GM23338 (cell line): ENCODE measurements around the gene PBXIP1. TPM values are rescaled to one million over a fixed set of nuclear protein-coding genes. Genes with fewer than 3 reads are reported as not detected.

ENCODE experiments used
- ATAC-seq: fragments of 200-7000 bp; cut with Tn5 transposase; 3 replicates; pipeline ENCODE4 v1.9.1; 2020
- DNase-seq: peaks from one replicate; pipeline ENCODE4 v3.0.0-alpha.2; 2015; ENCODE audit warnings: low spot score
- H2AFZ ChIP-seq: fragments of 200-600 bp; sonication (generic); 2 replicates; pipeline ENCODE4 v1.8.0; 2016; ENCODE audit warnings: antibody characterized with exemption, mild to moderate bottlenecking, moderate library complexity
- H3F3A ChIP-seq: fragments of 200-600 bp; sonication (generic); replicated peaks from 2 replicates; pipeline ENCODE4 v1.8.0; 2017; ENCODE audit warnings: antibody characterized with exemption, mixed run types, low read depth
- H3K27ac ChIP-seq: fragments of 200-600 bp; sonication (generic); 2 replicates; pipeline ENCODE4 v1.6.1; 2016; ENCODE audit warnings: low read depth
- H3K27me3 ChIP-seq: fragments of 200-600 bp; sonication (generic); 2 replicates; pipeline ENCODE4 v1.8.0; 2016; ENCODE audit warnings: mild to moderate bottlenecking, mixed run types, moderate library complexity; ENCODE audit not compliant: insufficient read depth
- H3K36me3 ChIP-seq: fragments of 200-600 bp; sonication (generic); 2 replicates; pipeline ENCODE4 v1.8.0; 2016; ENCODE audit warnings: mild to moderate bottlenecking; ENCODE audit not compliant: insufficient read depth
- H3K4me1 ChIP-seq: fragments of 200-600 bp; sonication (generic); 2 replicates; pipeline ENCODE4 v1.8.0; 2016; ENCODE audit warnings: mild to moderate bottlenecking, moderate library complexity; ENCODE audit not compliant: insufficient read depth
- H3K4me2 ChIP-seq: fragments of 200-600 bp; sonication (generic); 2 replicates; pipeline ENCODE4 v1.7.1; 2017; ENCODE audit warnings: mixed run types
- H3K4me3 ChIP-seq: fragments of 200-600 bp; sonication (generic); 2 replicates; pipeline ENCODE4 v1.6.1; 2016; ENCODE audit warnings: mixed run types
- H3K79me2 ChIP-seq: fragments of 200-600 bp; sonication (generic); replicated peaks from 2 replicates; pipeline ENCODE4 v1.8.0; 2017; ENCODE audit warnings: mild to moderate bottlenecking; ENCODE audit not compliant: insufficient read depth
- H3K9me2 ChIP-seq: fragments of 200-600 bp; sonication (generic); 2 replicates; pipeline ENCODE4 v1.8.0; 2017; ENCODE audit not compliant: insufficient read depth
- H4K20me1 ChIP-seq: fragments of 200-600 bp; sonication (generic); replicated peaks from 2 replicates; pipeline ENCODE4 v1.8.0; 2017; ENCODE audit warnings: mild to moderate bottlenecking; ENCODE audit not compliant: insufficient read depth
- H3K27ac Mint-ChIP-seq: 2 replicates; pipeline ENCODE4 v1.8.0; 2020; ENCODE audit warnings: inconsistent platforms, mild to moderate bottlenecking, moderate library complexity, mixed read lengths
- H3K27me3 Mint-ChIP-seq: 3 replicates; pipeline ENCODE4 v1.8.0; 2022; ENCODE audit warnings: low read depth, mild to moderate bottlenecking, moderate library complexity, mixed read lengths, inconsistent platforms; ENCODE audit not compliant: insufficient read depth, poor library complexity
- H3K36me3 Mint-ChIP-seq: 3 replicates; pipeline ENCODE4 v1.8.0; 2021; ENCODE audit warnings: low read depth, mild to moderate bottlenecking, inconsistent platforms, moderate library complexity, mixed read lengths
- H3K4me1 Mint-ChIP-seq: 3 replicates; pipeline ENCODE4 v1.8.0; 2020; ENCODE audit warnings: mild to moderate bottlenecking, inconsistent platforms, mixed read lengths
- H3K4me3 Mint-ChIP-seq: 3 replicates; pipeline ENCODE4 v1.8.0; 2021; ENCODE audit warnings: moderate library complexity, mild to moderate bottlenecking, inconsistent platforms, mixed read lengths
- H3K9me3 Mint-ChIP-seq: 3 replicates; pipeline ENCODE4 v1.8.0; 2020; ENCODE audit warnings: moderate library complexity, mild to moderate bottlenecking, inconsistent platforms, mixed read lengths
- CREB1 ChIP-seq: fragments of 250-450 bp; sonication (Bioruptor Pico); IDR thresholded peaks from 2 replicates; pipeline ENCODE4 v1.5.0; 2020; ENCODE audit warnings: low read depth, mild to moderate bottlenecking, moderate library complexity
- EZH2 ChIP-seq: fragments of 200-600 bp; sonication (generic); IDR thresholded peaks from one replicate; pipeline ENCODE4 v1.8.0; 2017; ENCODE audit warnings: antibody characterized with exemption, mild to moderate bottlenecking, low read depth; ENCODE audit not compliant: unreplicated experiment
- EZH2phosphoT487 ChIP-seq: fragments of 200-600 bp; sonication (generic); IDR thresholded peaks from one replicate; pipeline ENCODE4 v1.8.1; 2018; ENCODE audit warnings: antibody characterized with exemption; ENCODE audit not compliant: unreplicated experiment
- JUNB ChIP-seq: IDR thresholded peaks from one replicate; pipeline ENCODE4 v1.6.1; 2016; ENCODE audit warnings: antibody characterized with exemption; ENCODE audit not compliant: unreplicated experiment
- NANOG ChIP-seq: IDR thresholded peaks from 2 replicates; pipeline ENCODE4 v1.6.1; 2016; ENCODE audit warnings: antibody characterized with exemption, borderline replicate concordance
- POLR2AphosphoS5 ChIP-seq: IDR thresholded peaks from 2 replicates; pipeline ENCODE4 v1.6.1; 2016; ENCODE audit warnings: antibody characterized with exemption, low read depth
- STAT1 ChIP-seq: IDR thresholded peaks from one replicate; pipeline ENCODE4 v1.6.1; 2016; ENCODE audit warnings: antibody characterized with exemption; ENCODE audit not compliant: unreplicated experiment
- ZNF114 ChIP-seq: fragments of 250-450 bp; sonication (Bioruptor Pico); IDR thresholded peaks from 2 replicates; pipeline ENCODE4 v1.5.0; 2020; ENCODE audit warnings: mild to moderate bottlenecking, moderate library complexity
- ZNF331 ChIP-seq: fragments of 250-450 bp; sonication (Bioruptor Pico); IDR thresholded peaks from 2 replicates; pipeline ENCODE4 v1.5.0; 2020; ENCODE audit warnings: low read depth, mild to moderate bottlenecking, moderate library complexity
- polyA plus RNA-seq: library from polyadenylated mRNA; unstranded; fragments of >200 nt; fragmentation: Nextera tagmentation; extraction: Ambion mirVana; gene quantifications from 2 replicates; pipeline ENCODE4 v1.2.1, GENCODE V29; 2016
- total RNA-seq: library from RNA; depleted of rRNA; stranded (reverse); fragments of >200 nt; shearing (Covaris generic); gene quantifications from 2 replicates; pipeline ENCODE4 v1.2.3, GENCODE V29; 2014
- TF ChIP-seq, protein P1 (sequence below): fragments of 250-450 bp; sonication (Bioruptor Pico); IDR thresholded peaks from 2 replicates; pipeline ENCODE4 v1.5.0; 2020; ENCODE audit warnings: mild to moderate bottlenecking, moderate library complexity
- TF ChIP-seq, protein P2 (sequence below), 2 experiments: fragments of 200-600 bp in 1 of 2; sonication (generic) in 1 of 2; conservative IDR thresholded peaks; 2 replicates each; pipeline versions ENCODE4 v1.5.1 to v1.6.1; 2016 to 2017; ENCODE audit warnings: antibody characterized with exemption in 2 of 2, low read depth in 2 of 2, mild to moderate bottlenecking in 2 of 2, moderate library complexity in 1 of 2
- TF ChIP-seq, protein P3 (sequence below): IDR thresholded peaks from 2 replicates; pipeline ENCODE4 v1.6.1; 2016; ENCODE audit warnings: antibody characterized with exemption
- TF ChIP-seq, protein P4 (sequence below): IDR thresholded peaks from one replicate; pipeline ENCODE4 v1.6.1; 2018; ENCODE audit warnings: antibody characterized with exemption; ENCODE audit not compliant: unreplicated experiment

PBXIP1 gene
- total and polyA plus RNA-seq, 2 experiments from 2014 or later = 7.0 to 31.8 TPM

DNA sequence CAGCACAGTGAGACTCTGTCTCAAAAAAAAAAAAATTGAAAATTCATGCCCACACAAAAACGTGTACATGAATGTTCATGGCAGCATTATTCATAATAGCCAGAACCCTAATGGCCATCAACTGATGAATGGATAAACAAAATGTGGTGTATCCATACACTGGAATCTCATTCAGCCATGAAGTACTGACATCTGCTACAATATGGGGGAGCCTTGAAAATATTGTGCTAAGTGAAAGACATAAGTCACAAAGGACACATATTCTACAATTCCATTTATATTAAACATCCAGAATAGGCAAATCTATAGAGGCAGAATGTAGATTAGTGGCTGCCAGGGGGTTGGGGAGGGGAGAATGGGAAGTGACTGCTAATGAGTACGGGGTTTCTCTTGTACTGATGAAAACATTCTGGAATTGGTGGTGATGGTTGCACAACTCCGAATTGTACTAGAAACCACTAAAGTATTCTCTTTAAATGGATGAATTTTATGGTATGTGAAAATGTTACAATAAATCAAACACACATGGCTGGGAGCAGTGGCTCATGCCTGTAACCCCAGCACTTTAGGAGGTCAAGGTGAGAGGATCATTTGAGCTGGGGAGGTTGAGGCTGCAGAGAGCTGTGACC lies 52.8 kb downstream of the PBXIP1 start:
- Histone ChIP-seq H4K20me1 (no peaks in the 10 kb centered on the region), H3K27me3 (no peaks in the 10 kb centered on the region), H3K27ac (no peak overlapping the region), H3K4me2 (no peak overlapping the region), H2AFZ (peak overlapping the region; percentile 39; the same call in 1 of the 2 replicates), H3K9me2 (no peaks in the 10 kb centered on the region), H3K4me1 (no peaks in the 10 kb centered on the region), H3K79me2 (no peaks in the 10 kb centered on the region), H3K36me3 (no peaks in the 10 kb centered on the region), H3F3A (no peaks in the 10 kb centered on the region), H3K4me3 (no peak overlapping the region)
- Mint-ChIP-seq H3K27me3 (peaks cover 4% of the 10 kb centered on the region), H3K27ac (no peak overlapping the region), H3K4me3 (no peak overlapping the region), H3K4me1 (no peaks in the 10 kb centered on the region), H3K9me3 (peaks cover 15% of the 10 kb centered on the region), H3K36me3 (peaks cover 5% of the 10 kb centered on the region; the same call in 2 of the 3 replicates)
- no peak for ATAC-seq
- no peak for DNase-seq
- TF ChIP-seq, protein P1, sequence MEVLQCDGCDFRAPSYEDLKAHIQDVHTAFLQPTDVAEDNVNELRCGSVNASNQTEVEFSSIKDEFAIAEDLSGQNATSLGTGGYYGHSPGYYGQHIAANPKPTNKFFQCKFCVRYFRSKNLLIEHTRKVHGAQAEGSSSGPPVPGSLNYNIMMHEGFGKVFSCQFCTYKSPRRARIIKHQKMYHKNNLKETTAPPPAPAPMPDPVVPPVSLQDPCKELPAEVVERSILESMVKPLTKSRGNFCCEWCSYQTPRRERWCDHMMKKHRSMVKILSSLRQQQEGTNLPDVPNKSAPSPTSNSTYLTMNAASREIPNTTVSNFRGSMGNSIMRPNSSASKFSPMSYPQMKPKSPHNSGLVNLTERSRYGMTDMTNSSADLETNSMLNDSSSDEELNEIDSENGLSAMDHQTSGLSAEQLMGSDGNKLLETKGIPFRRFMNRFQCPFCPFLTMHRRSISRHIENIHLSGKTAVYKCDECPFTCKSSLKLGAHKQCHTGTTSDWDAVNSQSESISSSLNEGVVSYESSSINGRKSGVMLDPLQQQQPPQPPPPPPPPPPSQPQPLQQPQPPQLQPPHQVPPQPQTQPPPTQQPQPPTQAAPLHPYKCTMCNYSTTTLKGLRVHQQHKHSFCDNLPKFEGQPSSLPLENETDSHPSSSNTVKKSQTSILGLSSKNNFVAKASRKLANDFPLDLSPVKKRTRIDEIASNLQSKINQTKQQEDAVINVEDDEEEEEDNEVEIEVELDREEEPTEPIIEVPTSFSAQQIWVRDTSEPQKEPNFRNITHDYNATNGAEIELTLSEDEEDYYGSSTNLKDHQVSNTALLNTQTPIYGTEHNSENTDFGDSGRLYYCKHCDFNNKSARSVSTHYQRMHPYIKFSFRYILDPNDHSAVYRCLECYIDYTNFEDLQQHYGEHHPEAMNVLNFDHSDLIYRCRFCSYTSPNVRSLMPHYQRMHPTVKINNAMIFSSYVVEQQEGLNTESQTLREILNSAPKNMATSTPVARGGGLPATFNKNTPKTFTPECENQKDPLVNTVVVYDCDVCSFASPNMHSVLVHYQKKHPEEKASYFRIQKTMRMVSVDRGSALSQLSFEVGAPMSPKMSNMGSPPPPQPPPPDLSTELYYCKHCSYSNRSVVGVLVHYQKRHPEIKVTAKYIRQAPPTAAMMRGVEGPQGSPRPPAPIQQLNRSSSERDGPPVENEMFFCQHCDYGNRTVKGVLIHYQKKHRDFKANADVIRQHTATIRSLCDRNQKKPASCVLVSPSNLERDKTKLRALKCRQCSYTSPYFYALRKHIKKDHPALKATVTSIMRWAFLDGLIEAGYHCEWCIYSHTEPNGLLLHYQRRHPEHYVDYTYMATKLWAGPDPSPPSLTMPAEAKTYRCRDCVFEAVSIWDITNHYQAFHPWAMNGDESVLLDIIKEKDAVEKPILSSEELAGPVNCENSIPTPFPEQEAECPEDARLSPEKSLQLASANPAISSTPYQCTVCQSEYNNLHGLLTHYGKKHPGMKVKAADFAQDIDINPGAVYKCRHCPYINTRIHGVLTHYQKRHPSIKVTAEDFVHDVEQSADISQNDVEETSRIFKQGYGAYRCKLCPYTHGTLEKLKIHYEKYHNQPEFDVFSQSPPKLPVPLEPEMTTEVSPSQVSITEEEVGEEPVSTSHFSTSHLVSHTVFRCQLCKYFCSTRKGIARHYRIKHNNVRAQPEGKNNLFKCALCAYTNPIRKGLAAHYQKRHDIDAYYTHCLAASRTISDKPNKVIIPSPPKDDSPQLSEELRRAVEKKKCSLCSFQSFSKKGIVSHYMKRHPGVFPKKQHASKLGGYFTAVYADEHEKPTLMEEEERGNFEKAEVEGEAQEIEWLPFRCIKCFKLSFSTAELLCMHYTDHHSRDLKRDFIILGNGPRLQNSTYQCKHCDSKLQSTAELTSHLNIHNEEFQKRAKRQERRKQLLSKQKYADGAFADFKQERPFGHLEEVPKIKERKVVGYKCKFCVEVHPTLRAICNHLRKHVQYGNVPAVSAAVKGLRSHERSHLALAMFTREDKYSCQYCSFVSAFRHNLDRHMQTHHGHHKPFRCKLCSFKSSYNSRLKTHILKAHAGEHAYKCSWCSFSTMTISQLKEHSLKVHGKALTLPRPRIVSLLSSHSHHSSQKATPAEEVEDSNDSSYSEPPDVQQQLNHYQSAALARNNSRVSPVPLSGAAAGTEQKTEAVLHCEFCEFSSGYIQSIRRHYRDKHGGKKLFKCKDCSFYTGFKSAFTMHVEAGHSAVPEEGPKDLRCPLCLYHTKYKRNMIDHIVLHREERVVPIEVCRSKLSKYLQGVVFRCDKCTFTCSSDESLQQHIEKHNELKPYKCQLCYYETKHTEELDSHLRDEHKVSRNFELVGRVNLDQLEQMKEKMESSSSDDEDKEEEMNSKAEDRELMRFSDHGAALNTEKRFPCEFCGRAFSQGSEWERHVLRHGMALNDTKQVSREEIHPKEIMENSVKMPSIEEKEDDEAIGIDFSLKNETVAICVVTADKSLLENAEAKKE (CRISPR knock-in tag) = no peak
- TF ChIP-seq NANOG = no peak
- TF ChIP-seq, protein P2, sequence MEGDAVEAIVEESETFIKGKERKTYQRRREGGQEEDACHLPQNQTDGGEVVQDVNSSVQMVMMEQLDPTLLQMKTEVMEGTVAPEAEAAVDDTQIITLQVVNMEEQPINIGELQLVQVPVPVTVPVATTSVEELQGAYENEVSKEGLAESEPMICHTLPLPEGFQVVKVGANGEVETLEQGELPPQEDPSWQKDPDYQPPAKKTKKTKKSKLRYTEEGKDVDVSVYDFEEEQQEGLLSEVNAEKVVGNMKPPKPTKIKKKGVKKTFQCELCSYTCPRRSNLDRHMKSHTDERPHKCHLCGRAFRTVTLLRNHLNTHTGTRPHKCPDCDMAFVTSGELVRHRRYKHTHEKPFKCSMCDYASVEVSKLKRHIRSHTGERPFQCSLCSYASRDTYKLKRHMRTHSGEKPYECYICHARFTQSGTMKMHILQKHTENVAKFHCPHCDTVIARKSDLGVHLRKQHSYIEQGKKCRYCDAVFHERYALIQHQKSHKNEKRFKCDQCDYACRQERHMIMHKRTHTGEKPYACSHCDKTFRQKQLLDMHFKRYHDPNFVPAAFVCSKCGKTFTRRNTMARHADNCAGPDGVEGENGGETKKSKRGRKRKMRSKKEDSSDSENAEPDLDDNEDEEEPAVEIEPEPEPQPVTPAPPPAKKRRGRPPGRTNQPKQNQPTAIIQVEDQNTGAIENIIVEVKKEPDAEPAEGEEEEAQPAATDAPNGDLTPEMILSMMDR (conservative IDR thresholded peaks at IDR 0.05; ENCODE audit: low read depth in 2 of 2) = no peak
- no peak for TF ChIP-seq POLR2AphosphoS5
- no peak for TF ChIP-seq EZH2phosphoT487
- TF ChIP-seq ZNF331 (CRISPR knock-in tag) = no peak
- no peak for TF ChIP-seq ZNF114 (CRISPR knock-in tag)
- TF ChIP-seq CREB1 = no peak
- TF ChIP-seq, protein P3, sequence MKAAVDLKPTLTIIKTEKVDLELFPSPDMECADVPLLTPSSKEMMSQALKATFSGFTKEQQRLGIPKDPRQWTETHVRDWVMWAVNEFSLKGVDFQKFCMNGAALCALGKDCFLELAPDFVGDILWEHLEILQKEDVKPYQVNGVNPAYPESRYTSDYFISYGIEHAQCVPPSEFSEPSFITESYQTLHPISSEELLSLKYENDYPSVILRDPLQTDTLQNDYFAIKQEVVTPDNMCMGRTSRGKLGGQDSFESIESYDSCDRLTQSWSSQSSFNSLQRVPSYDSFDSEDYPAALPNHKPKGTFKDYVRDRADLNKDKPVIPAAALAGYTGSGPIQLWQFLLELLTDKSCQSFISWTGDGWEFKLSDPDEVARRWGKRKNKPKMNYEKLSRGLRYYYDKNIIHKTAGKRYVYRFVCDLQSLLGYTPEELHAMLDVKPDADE = no peak
- TF ChIP-seq EZH2 = no peak
- no peak for TF ChIP-seq STAT1
- TF ChIP-seq JUNB = no peak
- TF ChIP-seq, protein P4, sequence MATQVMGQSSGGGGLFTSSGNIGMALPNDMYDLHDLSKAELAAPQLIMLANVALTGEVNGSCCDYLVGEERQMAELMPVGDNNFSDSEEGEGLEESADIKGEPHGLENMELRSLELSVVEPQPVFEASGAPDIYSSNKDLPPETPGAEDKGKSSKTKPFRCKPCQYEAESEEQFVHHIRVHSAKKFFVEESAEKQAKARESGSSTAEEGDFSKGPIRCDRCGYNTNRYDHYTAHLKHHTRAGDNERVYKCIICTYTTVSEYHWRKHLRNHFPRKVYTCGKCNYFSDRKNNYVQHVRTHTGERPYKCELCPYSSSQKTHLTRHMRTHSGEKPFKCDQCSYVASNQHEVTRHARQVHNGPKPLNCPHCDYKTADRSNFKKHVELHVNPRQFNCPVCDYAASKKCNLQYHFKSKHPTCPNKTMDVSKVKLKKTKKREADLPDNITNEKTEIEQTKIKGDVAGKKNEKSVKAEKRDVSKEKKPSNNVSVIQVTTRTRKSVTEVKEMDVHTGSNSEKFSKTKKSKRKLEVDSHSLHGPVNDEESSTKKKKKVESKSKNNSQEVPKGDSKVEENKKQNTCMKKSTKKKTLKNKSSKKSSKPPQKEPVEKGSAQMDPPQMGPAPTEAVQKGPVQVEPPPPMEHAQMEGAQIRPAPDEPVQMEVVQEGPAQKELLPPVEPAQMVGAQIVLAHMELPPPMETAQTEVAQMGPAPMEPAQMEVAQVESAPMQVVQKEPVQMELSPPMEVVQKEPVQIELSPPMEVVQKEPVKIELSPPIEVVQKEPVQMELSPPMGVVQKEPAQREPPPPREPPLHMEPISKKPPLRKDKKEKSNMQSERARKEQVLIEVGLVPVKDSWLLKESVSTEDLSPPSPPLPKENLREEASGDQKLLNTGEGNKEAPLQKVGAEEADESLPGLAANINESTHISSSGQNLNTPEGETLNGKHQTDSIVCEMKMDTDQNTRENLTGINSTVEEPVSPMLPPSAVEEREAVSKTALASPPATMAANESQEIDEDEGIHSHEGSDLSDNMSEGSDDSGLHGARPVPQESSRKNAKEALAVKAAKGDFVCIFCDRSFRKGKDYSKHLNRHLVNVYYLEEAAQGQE = no peak
